HepG2 (cell line): ENCODE data around the gene PPP1R12C. TPM values are rescaled to one million over a fixed set of nuclear protein-coding genes. Genes with fewer than 3 reads are reported as not detected.

Source experiments
- GLMP ChIP-seq: sonication (generic); formaldehyde crosslinking; IDR thresholded peaks from 2 replicates; pipeline ENCODE4 v1.9.0; 2021; ENCODE audit warnings: missing genetic modification reagents, mild to moderate bottlenecking, borderline replicate concordance
- MLXIP ChIP-seq: sonication (generic); formaldehyde crosslinking; IDR thresholded peaks from 2 replicates; pipeline ENCODE4 v1.9.0; 2021; ENCODE audit warnings: missing genetic modification reagents, borderline replicate concordance
- NAIF1 ChIP-seq: sonication (generic); formaldehyde crosslinking; IDR thresholded peaks from 2 replicates; pipeline ENCODE4 v1.5.0; 2020; ENCODE audit warnings: mild to moderate bottlenecking, missing genetic modification reagents, borderline replicate concordance
- ZHX2 ChIP-seq, 2 experiments: sonication (generic) in 1 of 2; formaldehyde crosslinking in 1 of 2; IDR thresholded peaks; 2 replicates each; pipeline versions ENCODE4 v1.6.1 to v1.9.0; 2014 to 2022; ENCODE audit warnings: antibody characterized with exemption in 1 of 2, borderline replicate concordance in 1 of 2, inconsistent platforms in 1 of 2, low read depth in 1 of 2, missing genetic modification reagents in 1 of 2
- polyA plus RNA-seq, 8 experiments: library from polyadenylated mRNA; depleted of rRNA in 3 of 8; stranded (reverse) in 7 of 8; unstranded in 1 of 8; fragments of >200 nt; fragmentation: Illumina TruSeq in 4 of 8; extraction: Trizol in 4 of 8; gene quantifications; 2 replicates each; pipeline versions ENCODE4 v1.2.1 to v1.2.3, GENCODE V29; 2011 to 2016; ENCODE audit warnings: low read depth in 4 of 8, missing spikeins in 1 of 8, mixed read lengths in 1 of 8; ENCODE audit not compliant: insufficient read depth in 1 of 8
- total RNA-seq, 5 experiments: library from RNA; depleted of rRNA; stranded (reverse); fragments of >200 nt; fragmentation: Illumina TruSeq; extraction: Trizol; gene quantifications; 2 replicates each; pipeline ENCODE4 v1.2.3, GENCODE V29; 2016; ENCODE audit warnings: low read depth in 1 of 5

The PPP1R12C gene
- total and polyA plus RNA-seq, 2 of the 13 experiments (the other 11 are each of a cell fraction or from before 2014, with no cell fraction given) = 29.7 to 30.3 TPM

GRCh38 chr19:55071129-55071502, 46.3 kb downstream of the PPP1R12C start (continued):
- TF ChIP-seq ZHX2 (IDR thresholded peaks at IDR 0.05; ENCODE audit: low read depth) (no peak), ZHX2 (CRISPR knock-in tag; IDR thresholded peaks at IDR 0.05; ENCODE audit: borderline replicate concordance) (no peak), NAIF1 (CRISPR knock-in tag) (no peak), MLXIP (CRISPR knock-in tag) (no peak), GLMP (CRISPR knock-in tag) (no peak)
